ENCODE data around the gene PKD1.

Gene PKD1

DNA sequence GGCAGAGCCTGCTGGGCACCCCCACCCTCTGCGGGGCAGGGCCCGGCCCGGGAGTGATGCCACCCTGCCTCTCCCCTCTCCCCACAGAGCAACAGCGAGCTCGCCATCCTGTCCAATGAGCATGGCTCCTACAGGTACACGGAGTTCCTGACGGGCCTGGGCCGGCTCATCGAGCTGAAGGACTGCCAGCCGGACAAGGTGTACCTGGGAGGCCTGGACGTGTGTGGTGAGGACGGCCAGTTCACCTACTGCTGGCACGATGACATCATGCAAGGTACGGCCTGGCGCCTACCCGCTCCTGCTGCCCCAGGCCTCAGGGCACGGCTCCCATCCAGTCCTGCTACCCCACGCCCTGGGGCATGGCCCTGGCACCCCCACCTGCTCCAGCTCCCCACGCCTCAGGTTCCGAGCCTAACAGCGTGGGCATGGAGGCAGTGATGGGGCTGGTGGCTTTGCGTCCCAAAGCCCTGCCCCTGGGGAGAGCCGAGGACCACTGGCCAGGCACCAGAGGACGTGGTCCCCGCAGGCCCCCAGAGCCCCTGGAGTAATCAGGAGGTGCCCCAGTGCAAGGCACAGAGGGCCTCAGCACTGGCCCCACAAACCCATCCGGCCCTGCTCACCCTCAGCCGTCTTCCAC, 49.5 kb downstream of the PKD1 start:
- no peaks in the 10 kb centered on the region for H3K9me3 ChIP-seq (ENCODE audit: insufficient read depth, low read length)
- H3K27me3 ChIP-seq (ENCODE audit: insufficient read depth, insufficient read length) = no peaks in the 10 kb centered on the region
- no peak overlapping the region for H3K9ac ChIP-seq (ENCODE audit: insufficient read length, low read depth)
- peaks cover 96% of the 10 kb centered on the region for H3K36me3 ChIP-seq (ENCODE audit: insufficient read depth, insufficient read length, low read length)
- TF ChIP-seq ZNF274 (IDR thresholded peaks at IDR 0.05; ENCODE audit: low read depth, low read length) = no peak
- TF ChIP-seq YY1 (IDR thresholded peaks at IDR 0.05; ENCODE audit: insufficient read depth, insufficient read length) = no peak
- TF ChIP-seq SUZ12 (IDR thresholded peaks at IDR 0.05; ENCODE audit: extremely low read depth, insufficient read depth, insufficient read length) = no peak
- DNase-seq (ENCODE audit: low read depth, low spot score) = no peak
- peaks cover 30% of the 10 kb centered on the region for H3K4me1 ChIP-seq (ENCODE audit: insufficient read depth, insufficient read length)
- H3K4me3 ChIP-seq (ENCODE audit: insufficient read length, low read depth) = no peak overlapping the region

DNA sequence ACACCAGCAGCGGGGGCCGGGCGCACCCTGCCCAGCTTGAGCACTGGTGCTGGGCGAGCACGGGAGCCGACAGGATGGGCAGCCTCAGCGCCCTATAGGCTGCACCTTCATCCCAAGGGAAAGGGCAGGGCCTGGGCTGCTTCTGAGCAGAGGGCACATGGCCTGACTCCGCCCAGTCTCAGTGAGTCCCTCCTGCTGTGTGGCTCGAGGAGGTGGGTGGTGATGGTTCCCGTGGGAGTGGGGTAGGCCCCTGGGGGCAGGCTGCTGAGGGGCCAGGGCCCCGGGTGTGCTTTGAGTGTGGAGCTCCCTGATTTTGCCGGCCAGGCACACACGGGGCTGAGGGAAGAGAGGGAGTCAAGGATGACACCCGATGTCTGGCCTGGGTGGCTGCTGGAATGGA, 50.0 kb downstream of the PKD1 start:
- H3K9me3 ChIP-seq (ENCODE audit: insufficient read depth, low read length) = no peaks in the 10 kb centered on the region
- H3K4me3 ChIP-seq (ENCODE audit: insufficient read length, low read depth) = no peak overlapping the region
- no peak for DNase-seq (ENCODE audit: low read depth, low spot score)
- peaks cover 98% of the 10 kb centered on the region for H3K36me3 ChIP-seq (ENCODE audit: insufficient read depth, insufficient read length, low read length)
- TF ChIP-seq YY1 (IDR thresholded peaks at IDR 0.05; ENCODE audit: insufficient read depth, insufficient read length) = no peak
- no peak for TF ChIP-seq ZNF274 (IDR thresholded peaks at IDR 0.05; ENCODE audit: low read depth, low read length)
- no peak for TF ChIP-seq SUZ12 (IDR thresholded peaks at IDR 0.05; ENCODE audit: extremely low read depth, insufficient read depth, insufficient read length)
- H3K27me3 ChIP-seq (ENCODE audit: insufficient read depth, insufficient read length) = no peaks in the 10 kb centered on the region
- H3K4me1 ChIP-seq (ENCODE audit: insufficient read depth, insufficient read length) = peaks cover 27% of the 10 kb centered on the region
- H3K9ac ChIP-seq (ENCODE audit: insufficient read length, low read depth) = no peak overlapping the region

DNA sequence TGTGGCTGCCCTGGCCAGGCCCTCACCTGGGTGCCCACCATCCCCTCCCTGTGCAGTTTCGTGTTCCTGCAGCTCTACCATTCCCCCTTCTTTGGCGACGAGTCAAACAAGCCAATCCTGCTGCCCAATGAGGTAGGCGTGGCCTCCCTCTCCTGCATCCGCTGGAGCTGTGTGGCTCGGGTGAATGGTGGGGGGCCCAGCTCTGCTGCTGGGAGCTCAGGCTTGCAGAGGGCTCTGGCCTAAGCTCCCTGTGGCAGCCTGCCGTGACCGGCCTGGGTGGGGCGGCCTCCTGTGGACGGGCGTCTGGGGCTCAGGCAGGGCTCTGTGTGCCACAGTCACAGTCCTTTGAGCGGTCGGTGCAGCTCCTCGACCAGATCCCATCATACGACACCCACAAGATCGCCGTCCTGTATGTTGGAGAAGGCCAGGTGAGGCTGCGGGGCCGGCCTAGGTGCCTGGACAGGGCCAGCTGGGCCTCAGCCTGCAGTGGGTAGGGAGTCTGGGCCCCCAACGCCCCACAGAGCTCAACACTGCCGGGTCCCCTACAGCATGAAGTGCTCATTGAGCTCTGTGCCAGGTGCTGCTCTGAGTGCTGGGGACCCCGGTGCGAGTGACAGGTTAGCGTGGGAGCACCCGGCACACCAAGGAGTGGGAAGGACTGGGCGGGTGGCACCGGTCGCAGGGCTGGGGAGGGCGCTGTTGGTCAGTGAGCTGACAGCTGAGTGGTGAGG, 50.6 kb downstream of the PKD1 start:
- TF ChIP-seq SUZ12 (IDR thresholded peaks at IDR 0.05; ENCODE audit: extremely low read depth, insufficient read depth, insufficient read length) = no peak
- no peak for TF ChIP-seq YY1 (IDR thresholded peaks at IDR 0.05; ENCODE audit: insufficient read depth, insufficient read length)
- no peak for TF ChIP-seq ZNF274 (IDR thresholded peaks at IDR 0.05; ENCODE audit: low read depth, low read length)
- H3K9ac ChIP-seq (ENCODE audit: insufficient read length, low read depth) = peak overlapping the region; percentile 32

DNA sequence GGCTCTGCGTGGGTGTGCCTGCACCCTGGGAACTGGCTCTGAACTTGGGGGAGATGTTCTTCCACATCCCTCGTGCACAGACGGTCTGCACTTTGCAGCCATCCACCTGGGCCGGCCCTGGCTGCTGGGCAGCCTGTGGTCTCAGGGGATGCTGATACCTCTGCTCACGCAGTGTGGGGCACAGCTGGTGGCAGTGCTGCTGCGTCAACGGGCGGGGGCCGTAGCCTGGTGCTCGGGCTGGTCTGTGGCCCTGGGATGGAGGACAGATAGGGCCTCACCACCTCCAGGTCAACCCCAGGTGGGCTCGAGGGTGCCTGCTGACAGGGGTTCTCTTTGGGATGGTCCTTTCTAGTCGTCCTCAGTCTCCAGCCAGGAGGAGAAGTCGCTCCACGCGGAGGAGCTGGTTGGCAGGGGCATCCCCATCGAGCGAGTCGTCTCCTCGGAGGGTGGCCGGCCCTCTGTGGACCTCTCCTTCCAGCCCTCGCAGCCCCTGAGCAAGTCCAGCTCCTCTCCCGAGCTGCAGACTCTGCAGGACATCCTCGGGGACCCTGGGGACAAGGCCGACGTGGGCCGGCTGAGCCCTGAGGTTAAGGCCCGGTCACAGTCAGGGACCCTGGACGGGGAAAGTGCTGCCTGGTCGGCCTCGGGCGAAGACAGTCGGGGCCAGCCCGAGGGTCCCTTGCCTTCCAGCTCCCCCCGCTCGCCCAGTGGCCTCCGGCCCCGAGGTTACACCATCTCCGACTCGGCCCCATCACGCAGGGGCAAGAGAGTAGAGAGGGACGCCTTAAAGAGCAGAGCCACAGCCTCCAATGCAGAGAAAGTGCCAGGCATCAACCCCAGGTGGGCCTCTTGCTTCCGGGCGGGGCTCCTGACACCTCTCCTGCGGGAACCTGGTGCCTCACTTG, 51.6 kb downstream of the PKD1 start:
- Histone ChIP-seq H3K4me1 (ENCODE audit: insufficient read depth, insufficient read length) (peaks cover 17% of the 10 kb centered on the region), H3K9ac (ENCODE audit: insufficient read length, low read depth) (peak overlapping the region; percentile 28), H3K36me3 (ENCODE audit: insufficient read depth, insufficient read length, low read length) (peaks cover 98% of the 10 kb centered on the region), H3K9me3 (ENCODE audit: insufficient read depth, low read length) (no peaks in the 10 kb centered on the region), H3K4me3 (ENCODE audit: insufficient read length, low read depth) (no peak overlapping the region), H3K27me3 (ENCODE audit: insufficient read depth, insufficient read length) (no peaks in the 10 kb centered on the region)
- TF ChIP-seq ZNF274 (IDR thresholded peaks at IDR 0.05; ENCODE audit: low read depth, low read length) (no peak), YY1 (IDR thresholded peaks at IDR 0.05; ENCODE audit: insufficient read depth, insufficient read length) (no peak), SUZ12 (IDR thresholded peaks at IDR 0.05; ENCODE audit: extremely low read depth, insufficient read depth, insufficient read length) (no peak)
- no peak for DNase-seq (ENCODE audit: low read depth, low spot score)

More for the DNA sequence above, 50.6 kb downstream of the PKD1 start:
- peaks cover 23% of the 10 kb centered on the region for H3K4me1 ChIP-seq (ENCODE audit: insufficient read depth, insufficient read length)
- H3K9me3 ChIP-seq (ENCODE audit: insufficient read depth, low read length) = no peaks in the 10 kb centered on the region
- H3K4me3 ChIP-seq (ENCODE audit: insufficient read length, low read depth) = no peak overlapping the region
- H3K36me3 ChIP-seq (ENCODE audit: insufficient read depth, insufficient read length, low read length) = peaks cover 98% of the 10 kb centered on the region
- DNase-seq (ENCODE audit: low read depth, low spot score) = no peak
- no peaks in the 10 kb centered on the region for H3K27me3 ChIP-seq (ENCODE audit: insufficient read depth, insufficient read length)

DNA sequence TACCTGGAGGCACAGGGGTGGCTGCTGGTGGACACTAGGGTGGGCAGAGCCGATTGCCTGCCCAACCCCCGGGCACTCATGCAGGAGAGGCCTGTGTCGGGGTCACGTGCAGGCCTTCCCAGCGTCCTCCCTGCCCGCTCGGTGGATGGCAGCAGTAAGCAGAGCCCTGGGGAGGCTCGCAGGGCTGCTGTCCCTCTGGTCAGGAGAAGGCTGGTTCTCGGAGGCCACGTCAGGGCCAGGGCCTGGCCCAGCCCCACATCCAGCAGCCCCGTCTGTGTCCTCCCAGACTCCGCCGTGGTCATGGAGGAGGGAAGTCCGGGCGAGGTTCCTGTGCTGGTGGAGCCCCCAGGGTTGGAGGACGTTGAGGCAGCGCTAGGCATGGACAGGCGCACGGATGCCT, 52.3 kb downstream of the PKD1 start:
- TF ChIP-seq SUZ12 (IDR thresholded peaks at IDR 0.05; ENCODE audit: extremely low read depth, insufficient read depth, insufficient read length) = no peak
- no peak for TF ChIP-seq YY1 (IDR thresholded peaks at IDR 0.05; ENCODE audit: insufficient read depth, insufficient read length)
- no peak for TF ChIP-seq ZNF274 (IDR thresholded peaks at IDR 0.05; ENCODE audit: low read depth, low read length)
- peaks cover 19% of the 10 kb centered on the region for H3K4me1 ChIP-seq (ENCODE audit: insufficient read depth, insufficient read length)
- no peaks in the 10 kb centered on the region for H3K9me3 ChIP-seq (ENCODE audit: insufficient read depth, low read length)
- no peak overlapping the region for H3K4me3 ChIP-seq (ENCODE audit: insufficient read length, low read depth)
- no peaks in the 10 kb centered on the region for H3K27me3 ChIP-seq (ENCODE audit: insufficient read depth, insufficient read length)
- DNase-seq (ENCODE audit: low read depth, low spot score) = no peak
- H3K36me3 ChIP-seq (ENCODE audit: insufficient read depth, insufficient read length, low read length) = peaks cover 98% of the 10 kb centered on the region
- H3K9ac ChIP-seq (ENCODE audit: insufficient read length, low read depth) = no peak overlapping the region

DNA sequence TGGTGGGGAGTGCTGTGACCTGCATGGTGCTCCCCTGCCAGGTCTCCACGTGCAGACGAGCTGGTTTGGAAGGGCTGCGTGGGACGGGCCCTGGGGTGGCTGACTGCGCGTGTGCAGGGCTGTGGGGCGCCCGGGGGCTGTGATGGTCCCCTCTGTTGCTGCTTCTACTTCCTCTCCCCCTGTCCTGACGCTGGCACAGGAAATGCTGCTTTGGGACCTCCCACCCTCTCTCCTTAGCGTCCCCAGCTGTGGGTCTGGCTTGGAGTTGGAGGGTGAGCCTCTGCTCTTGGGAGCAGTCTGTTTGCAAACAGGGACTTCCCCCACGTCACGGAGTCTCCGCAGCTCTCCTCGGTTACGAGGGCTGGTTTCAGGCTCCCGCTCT, 52.7 kb downstream of the PKD1 start:
- TF ChIP-seq YY1 (IDR thresholded peaks at IDR 0.05; ENCODE audit: insufficient read depth, insufficient read length) (no peak), ZNF274 (IDR thresholded peaks at IDR 0.05; ENCODE audit: low read depth, low read length) (no peak), SUZ12 (IDR thresholded peaks at IDR 0.05; ENCODE audit: extremely low read depth, insufficient read depth, insufficient read length) (no peak)
- no peak overlapping the region for H3K9ac ChIP-seq (ENCODE audit: insufficient read length, low read depth)

More for the DNA sequence above, 52.7 kb downstream of the PKD1 start:
- Histone ChIP-seq H3K4me3 (ENCODE audit: insufficient read length, low read depth) (no peak overlapping the region), H3K36me3 (ENCODE audit: insufficient read depth, insufficient read length, low read length) (peaks cover 96% of the 10 kb centered on the region), H3K9me3 (ENCODE audit: insufficient read depth, low read length) (no peaks in the 10 kb centered on the region), H3K27me3 (ENCODE audit: insufficient read depth, insufficient read length) (no peaks in the 10 kb centered on the region), H3K4me1 (ENCODE audit: insufficient read depth, insufficient read length) (peaks cover 19% of the 10 kb centered on the region)
- DNase-seq (ENCODE audit: low read depth, low spot score) = no peak
